ENCODE measurements around the gene C19orf38. TPM values are rescaled to one million over a fixed set of nuclear protein-coding genes. Genes with fewer than 3 reads are reported as not detected.

The C19orf38 gene
- total RNA-seq, 1 donor, result under 0.01 TPM

- H3K4me2 ChIP-seq (ENCODE audit: insufficient read depth, low read length), result no peak overlapping the region
- H3K4me1 ChIP-seq (ENCODE audit: insufficient read depth, low read length), result no peaks in the 10 kb centered on the region
- no peak overlapping the region for H3K27ac ChIP-seq (ENCODE audit: low read depth, low read length)
- H4K20me1 ChIP-seq (ENCODE audit: insufficient read depth, low read length), result peaks cover 63% of the 10 kb centered on the region
- peak; percentile 42 for DNase-seq (ENCODE audit: insufficient read length, low spot score, missing footprints)
- no peaks in the 10 kb centered on the region for H3K27me3 ChIP-seq (ENCODE audit: insufficient read depth, low read length)
- peaks cover 80% of the 10 kb centered on the region for H3K79me2 ChIP-seq (ENCODE audit: insufficient read depth, low read length)
- no peaks in the 10 kb centered on the region for H3K9me3 ChIP-seq (ENCODE audit: low read depth, low read length)
- no peak overlapping the region for H3K4me3 ChIP-seq (ENCODE audit: insufficient read depth, low read length)
- no peak overlapping the region for H2AFZ ChIP-seq (ENCODE audit: low read length)
- no peaks in the 10 kb centered on the region for H3K36me3 ChIP-seq (ENCODE audit: insufficient read depth, low read length)
- TF ChIP-seq CTCF (IDR thresholded peaks at IDR 0.05; ENCODE audit: extremely low read depth, low read depth, low read length), result no peak
These were observed 43.3 kb downstream of the C19orf38 start for GRCh38 chr19:10891405-10892086.

DNA sequence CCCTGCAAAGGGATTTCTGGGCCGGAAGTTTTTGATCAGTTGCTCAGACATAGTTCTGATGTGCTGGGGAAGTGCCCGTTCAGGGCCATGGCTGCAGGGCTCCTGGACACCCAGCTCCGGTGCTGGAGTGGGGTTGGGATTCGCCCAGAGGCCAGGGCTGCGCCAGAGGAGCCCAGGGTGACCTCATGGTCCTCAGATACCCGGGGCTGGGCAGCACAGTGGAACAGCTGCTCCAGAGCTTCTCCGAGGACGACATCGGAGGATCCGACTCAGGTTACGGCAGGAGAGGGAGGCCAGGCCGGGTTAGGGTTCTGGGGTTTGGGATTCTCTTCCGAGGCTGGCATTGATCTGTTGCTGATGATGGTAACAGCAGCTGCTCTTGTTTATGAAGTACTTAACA is 44.0 kb downstream of the C19orf38 start:
- H4K20me1 ChIP-seq (ENCODE audit: insufficient read depth, low read length), result peaks cover 64% of the 10 kb centered on the region
- peak; percentile 80 for DNase-seq (ENCODE audit: insufficient read length, low spot score, missing footprints)

GRCh38 chr19:10894911-10895213 is 46.6 kb downstream of the C19orf38 start:
- Histone ChIP-seq H3K36me3 (ENCODE audit: insufficient read depth, low read length) (no peaks in the 10 kb centered on the region), H3K4me3 (ENCODE audit: insufficient read depth, low read length) (no peak overlapping the region), H2AFZ (ENCODE audit: low read length) (no peak overlapping the region), H3K4me1 (ENCODE audit: insufficient read depth, low read length) (no peaks in the 10 kb centered on the region), H3K79me2 (ENCODE audit: insufficient read depth, low read length) (peaks cover 77% of the 10 kb centered on the region), H3K27ac (ENCODE audit: low read depth, low read length) (no peak overlapping the region), H3K27me3 (ENCODE audit: insufficient read depth, low read length) (no peaks in the 10 kb centered on the region), H4K20me1 (ENCODE audit: insufficient read depth, low read length) (peaks cover 58% of the 10 kb centered on the region), H3K4me2 (ENCODE audit: insufficient read depth, low read length) (no peak overlapping the region), H3K9me3 (ENCODE audit: low read depth, low read length) (no peaks in the 10 kb centered on the region)
- no peak for DNase-seq (ENCODE audit: insufficient read length, low spot score, missing footprints)
- no peak for TF ChIP-seq CTCF (IDR thresholded peaks at IDR 0.05; ENCODE audit: extremely low read depth, low read depth, low read length)

More for the DNA sequence above, 44.0 kb downstream of the C19orf38 start:
- H3K9me3 ChIP-seq (ENCODE audit: low read depth, low read length), result no peaks in the 10 kb centered on the region
- H2AFZ ChIP-seq (ENCODE audit: low read length), result no peak overlapping the region
- no peak overlapping the region for H3K4me2 ChIP-seq (ENCODE audit: insufficient read depth, low read length)
- no peak overlapping the region for H3K27ac ChIP-seq (ENCODE audit: low read depth, low read length)
- H3K36me3 ChIP-seq (ENCODE audit: insufficient read depth, low read length), result no peaks in the 10 kb centered on the region
- no peaks in the 10 kb centered on the region for H3K27me3 ChIP-seq (ENCODE audit: insufficient read depth, low read length)
- H3K79me2 ChIP-seq (ENCODE audit: insufficient read depth, low read length), result peaks cover 80% of the 10 kb centered on the region
- TF ChIP-seq CTCF (IDR thresholded peaks at IDR 0.05; ENCODE audit: extremely low read depth, low read depth, low read length), result no peak
- no peaks in the 10 kb centered on the region for H3K4me1 ChIP-seq (ENCODE audit: insufficient read depth, low read length)
- no peak overlapping the region for H3K4me3 ChIP-seq (ENCODE audit: insufficient read depth, low read length)

DNA sequence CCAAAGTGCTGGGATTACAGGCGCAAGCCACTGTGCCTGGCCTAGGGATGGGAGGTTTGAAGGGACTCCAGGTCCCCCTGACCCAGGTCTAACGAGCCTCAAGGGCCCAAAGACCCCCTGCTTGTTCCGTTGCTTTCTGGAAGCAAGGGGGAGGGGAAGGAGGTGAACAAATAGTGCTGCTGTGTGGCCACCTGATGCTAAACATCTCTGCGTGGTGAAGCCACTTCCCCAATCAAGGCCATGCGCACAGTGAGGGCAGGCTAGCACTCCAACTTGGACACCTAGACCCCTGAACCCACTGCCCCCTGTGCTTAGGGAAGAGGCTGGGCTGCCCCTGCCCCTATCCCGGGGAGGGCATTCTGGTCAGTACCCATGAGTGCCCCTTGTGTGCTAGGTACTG is 47.1 kb downstream of the C19orf38 start:
- Histone ChIP-seq H3K9me3 (ENCODE audit: low read depth, low read length) (no peaks in the 10 kb centered on the region), H3K4me3 (ENCODE audit: insufficient read depth, low read length) (no peak overlapping the region), H3K79me2 (ENCODE audit: insufficient read depth, low read length) (peaks cover 81% of the 10 kb centered on the region), H3K27ac (ENCODE audit: low read depth, low read length) (no peak overlapping the region), H2AFZ (ENCODE audit: low read length) (no peak overlapping the region), H3K4me1 (ENCODE audit: insufficient read depth, low read length) (no peaks in the 10 kb centered on the region), H3K4me2 (ENCODE audit: insufficient read depth, low read length) (no peak overlapping the region), H4K20me1 (ENCODE audit: insufficient read depth, low read length) (peaks cover 58% of the 10 kb centered on the region), H3K36me3 (ENCODE audit: insufficient read depth, low read length) (no peaks in the 10 kb centered on the region), H3K27me3 (ENCODE audit: insufficient read depth, low read length) (no peaks in the 10 kb centered on the region)
- no peak for DNase-seq (ENCODE audit: insufficient read length, low spot score, missing footprints)
- TF ChIP-seq CTCF (IDR thresholded peaks at IDR 0.05; ENCODE audit: extremely low read depth, low read depth, low read length), result no peak
